GM21717 (cell line): ENCODE results near the gene COPE.
"Not testable (repeated sequence)": the region's sequence is repeated elsewhere in the genome, so short reads cannot be mapped to it uniquely, and the experiment has no call there.

Experiments used
- ATAC-seq: cut with Tn5 transposase; IDR thresholded peaks from one replicate; pipeline ENCODE4 v1.9.1; 2021; ENCODE audit warnings: mild to moderate bottlenecking, moderate library complexity; ENCODE audit not compliant: unreplicated experiment

Gene COPE

GRCh38 chr19:18940769-18941627 lies 21.8 kb upstream of the COPE start, which contains the start of gene HOMER3:
TSS of gene HOMER3 (minus strand) at chr19:18941217. CDS start at chr19:18938982, 2,235 bp downstream.
- ATAC-seq: no peak

- no peak for ATAC-seq
Observed at GRCh38 chr19:18939922-18940768, 21.0 kb upstream of the COPE start.

DNA sequence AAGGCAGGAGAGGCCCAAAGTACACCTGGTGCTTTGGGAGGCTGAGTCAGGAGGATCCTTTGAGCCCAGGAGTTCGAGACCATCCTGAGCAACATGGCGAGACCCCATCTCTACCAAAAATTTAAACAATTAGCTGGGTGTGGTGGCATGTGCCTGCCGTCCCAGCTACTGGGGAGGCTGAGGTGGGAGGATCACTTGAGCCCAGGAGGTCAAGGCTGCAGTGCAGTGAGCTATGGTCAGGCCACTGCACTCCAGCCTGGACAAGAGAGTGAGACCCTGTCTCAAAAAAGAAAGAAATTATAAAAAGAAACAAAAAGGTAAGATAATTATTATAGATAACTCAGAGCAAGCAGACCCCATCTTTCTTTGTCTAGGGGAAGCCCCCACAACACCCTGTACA lies 20.0 kb upstream of the COPE start:
- no peak for ATAC-seq

DNA sequence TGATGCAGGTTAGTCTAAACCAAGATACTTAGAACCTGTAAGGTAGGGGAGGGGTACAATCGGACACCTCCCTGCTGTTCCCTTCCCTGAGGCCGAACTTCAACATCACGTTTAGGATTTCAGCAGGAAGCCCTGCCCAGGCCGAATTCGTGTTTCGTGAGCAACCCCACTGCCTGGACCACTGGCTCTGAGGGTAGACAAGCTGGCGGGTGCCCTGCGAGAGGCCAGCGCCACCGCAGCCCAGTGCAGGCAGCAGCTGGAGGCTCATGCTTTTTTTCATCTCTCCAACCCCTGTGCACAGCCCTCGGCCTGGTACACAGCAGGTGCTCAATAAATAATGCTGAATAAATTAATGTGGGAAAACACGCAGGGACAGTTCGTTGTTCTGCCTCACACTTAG lies 14.1 kb upstream of the COPE start:
- no peak for ATAC-seq

GRCh38 chr19:18932216-18932841 lies 13.1 kb upstream of the COPE start:
- no peak for ATAC-seq

DNA sequence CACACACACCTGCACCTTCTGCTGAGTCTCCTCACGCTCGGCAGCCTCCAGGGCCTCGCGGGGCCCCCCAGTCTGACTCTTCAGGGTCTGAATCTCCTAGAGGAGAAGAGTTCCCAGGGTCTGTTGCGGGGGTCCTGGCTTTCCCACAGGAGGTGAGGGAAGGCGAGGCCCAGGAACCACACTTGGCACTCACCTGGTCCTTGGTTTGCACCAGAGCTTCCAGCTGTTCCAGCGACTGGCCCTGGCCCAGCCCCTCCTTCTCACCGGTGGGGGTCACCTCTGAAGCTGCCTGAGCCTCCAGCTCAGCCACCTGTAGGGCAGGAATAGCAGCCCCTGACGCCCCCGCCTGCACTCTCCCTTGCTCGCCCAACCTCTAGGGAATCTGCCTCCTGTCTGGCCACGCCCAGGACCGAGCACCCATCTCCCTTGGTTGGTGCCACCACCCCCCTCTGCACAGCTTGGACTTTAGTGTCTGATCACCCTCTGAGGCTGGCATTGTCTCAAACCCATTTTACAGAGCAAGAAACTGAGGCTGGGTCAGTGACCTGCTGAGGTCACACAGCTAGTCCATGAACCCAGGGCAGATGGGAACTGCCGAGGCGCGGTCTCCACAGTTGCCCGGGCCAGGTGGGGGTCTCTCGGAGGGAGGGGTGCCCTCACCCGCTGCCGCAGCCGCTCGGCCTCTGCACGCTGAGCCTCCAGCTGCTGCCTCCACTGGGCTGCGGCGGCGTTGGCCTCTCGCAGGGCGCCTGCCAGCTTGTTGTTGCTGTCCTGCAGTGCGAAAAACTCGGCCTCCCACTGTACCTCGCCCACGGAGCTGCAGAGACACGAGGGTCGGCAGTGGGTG lies 12.4 kb upstream of the COPE start:
- ATAC-seq: no peak

GRCh38 chr19:18929311-18929710 lies 10.1 kb upstream of the COPE start:
- ATAC-seq: no peak

- no peak for ATAC-seq
Observed at GRCh38 chr19:18928018-18928805, 9.0 kb upstream of the COPE start.

DNA sequence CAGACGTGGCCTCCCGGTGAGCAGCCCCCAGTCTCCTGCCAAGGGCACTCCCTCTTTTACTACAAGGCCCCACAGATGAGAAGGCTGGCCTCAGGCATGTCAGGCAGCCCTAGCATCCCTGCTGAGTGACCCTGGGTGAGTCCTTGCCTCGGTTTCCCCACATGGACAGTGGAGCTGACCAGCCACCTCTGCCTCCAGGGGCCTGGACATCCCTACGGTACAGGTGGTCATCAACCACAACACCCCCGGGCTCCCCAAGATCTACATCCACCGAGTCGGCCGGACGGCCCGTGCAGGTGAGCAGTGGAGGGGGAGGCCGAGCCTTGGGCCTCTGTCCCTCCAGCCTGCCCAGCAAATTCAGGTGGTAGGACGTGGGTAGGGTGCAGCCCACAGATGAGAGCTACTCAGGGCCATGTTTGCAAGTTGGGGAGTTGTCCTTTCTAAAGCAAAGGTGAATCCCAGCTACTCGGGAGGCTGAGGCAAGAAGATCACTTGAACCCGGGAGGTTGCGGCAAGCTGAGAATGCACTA lies 5.6 kb upstream of the COPE start:
- no peak for ATAC-seq

DNA sequence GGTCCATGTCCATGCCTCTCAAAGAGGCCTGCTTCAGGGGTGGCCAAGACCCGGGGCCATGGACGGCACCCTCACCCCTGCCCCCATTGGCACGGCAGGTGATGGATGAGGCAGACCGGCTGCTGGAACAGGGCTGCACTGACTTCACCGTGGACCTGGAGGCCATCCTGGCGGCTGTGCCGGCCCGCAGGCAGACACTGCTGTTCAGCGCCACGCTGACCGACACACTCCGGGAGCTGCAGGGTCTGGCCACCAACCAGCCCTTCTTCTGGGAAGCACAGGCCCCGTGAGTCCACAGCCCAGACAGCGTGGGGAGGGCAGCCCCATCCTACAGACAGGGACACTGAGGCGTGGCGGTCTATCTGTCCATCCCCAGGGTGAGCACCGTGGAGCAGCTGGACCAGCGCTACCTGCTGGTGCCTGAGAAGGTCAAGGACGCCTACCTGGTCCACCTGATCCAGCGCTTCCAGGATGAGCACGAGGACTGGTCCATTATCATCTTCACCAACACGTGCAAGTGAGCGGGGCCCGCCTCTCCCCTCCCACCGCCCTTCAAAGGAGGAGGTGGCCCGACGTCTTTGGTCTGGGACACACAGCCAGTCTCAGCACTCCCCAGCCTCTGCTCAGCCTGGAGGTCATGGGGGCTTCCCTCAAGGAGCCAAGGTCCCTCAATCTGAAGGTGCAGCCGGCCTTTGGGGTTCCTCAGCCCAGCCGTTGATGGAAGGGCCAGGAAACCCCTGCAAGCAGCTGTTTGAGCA lies 3.2 kb upstream of the COPE start:
- no peak for ATAC-seq

GRCh38 chr19:18921593-18921992 lies 2.4 kb upstream of the COPE start:
- ATAC-seq: no peak

DNA sequence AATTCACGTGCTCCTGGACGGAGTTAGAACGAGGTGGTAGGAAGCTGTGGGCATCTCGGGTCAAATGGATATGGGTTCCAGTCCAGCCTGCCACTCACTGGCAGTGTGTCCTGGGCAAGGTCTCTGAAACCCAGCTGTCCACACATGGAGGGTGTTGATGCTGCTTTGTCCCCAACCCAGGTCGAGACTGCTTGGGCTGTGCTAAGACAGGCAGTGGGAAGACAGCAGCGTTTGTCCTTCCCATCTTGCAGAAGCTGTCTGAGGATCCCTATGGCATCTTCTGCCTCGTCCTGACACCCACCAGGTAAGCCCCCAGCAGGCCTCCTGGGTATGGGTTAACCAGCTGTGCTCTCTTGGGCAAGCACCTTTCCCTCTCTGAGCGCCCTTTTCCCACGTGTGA lies 1.2 kb upstream of the COPE start:
- ATAC-seq: no peak

DNA sequence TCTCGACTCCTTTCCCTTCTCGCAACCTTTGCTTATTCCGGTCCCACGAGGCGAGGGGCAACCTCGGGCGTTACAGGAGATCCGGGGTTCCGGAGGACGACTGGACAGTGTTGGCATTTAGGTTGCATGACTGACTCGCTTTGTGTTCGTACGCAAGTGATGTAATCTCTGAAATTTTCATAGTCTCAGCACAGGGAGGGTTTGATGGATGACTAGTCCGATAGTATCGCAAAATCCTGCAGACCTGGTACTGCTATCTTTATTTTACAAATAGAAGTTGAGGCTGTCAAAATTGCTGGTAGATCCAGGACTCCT lies 670 bp upstream of the COPE start:
- ATAC-seq: no peak

DNA sequence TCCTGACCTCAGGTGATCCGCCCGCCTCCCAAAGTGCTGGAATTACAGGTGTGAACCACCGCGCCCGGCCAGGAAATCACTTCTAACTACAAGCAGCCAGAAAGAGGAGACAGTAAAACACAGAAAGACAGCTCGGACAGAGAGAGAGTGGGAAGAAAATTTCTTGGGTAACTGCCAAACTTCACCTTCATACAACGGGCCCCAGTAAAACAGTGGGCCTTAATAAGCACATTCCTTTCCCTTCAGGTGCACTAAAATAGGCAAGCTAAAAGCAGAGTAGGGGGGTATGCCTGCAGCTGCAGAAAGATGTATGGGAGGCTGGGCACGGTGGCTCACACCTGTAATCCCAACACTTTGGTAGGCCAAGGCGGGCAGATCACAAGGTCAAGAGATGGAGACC lies 1.6 kb downstream of the COPE start:
- not testable (repeated sequence) for ATAC-seq

- no peak for ATAC-seq
Observed at GRCh38 chr19:18915639-18916038, 3.5 kb downstream of the COPE start.

DNA sequence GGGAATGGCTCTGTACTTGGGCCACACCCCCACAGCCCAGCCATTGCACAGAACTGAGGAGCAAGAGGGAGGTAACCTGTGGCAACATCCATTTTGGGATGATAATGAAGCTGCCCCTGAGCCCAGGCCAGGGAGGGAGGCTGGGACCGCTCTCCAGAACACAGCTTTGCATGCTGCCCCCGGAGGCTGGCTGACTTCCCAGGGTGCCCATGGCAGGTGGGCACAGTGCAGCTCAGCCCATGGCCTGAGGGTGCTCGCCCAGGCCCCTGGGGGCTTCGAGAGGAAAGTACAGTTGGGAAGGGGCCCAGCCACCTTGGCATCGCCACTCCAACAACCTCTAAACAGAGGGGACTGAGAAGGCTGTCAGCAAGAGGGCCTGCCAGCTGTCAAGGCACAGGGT lies 5.7 kb downstream of the COPE start:
- ATAC-seq: no peak

DNA sequence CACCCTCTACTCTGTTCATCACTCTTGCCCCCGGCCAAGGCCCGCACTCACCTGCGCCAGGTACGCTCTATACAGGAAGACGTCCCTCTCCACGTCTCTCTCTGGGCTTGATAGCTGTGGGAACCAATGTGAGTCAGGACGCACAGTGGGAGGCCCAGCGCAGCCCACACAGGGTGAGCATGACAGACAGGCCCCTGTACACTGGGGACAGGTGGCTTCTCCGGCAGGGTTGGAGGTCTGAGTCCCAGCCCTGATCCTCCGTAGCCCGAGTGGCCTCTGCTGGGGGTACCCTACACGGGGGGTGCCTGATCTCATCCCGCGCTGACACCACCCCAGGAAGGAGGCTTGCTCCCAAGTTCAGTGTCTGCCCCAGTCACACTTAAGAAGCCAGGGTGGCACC lies 6.3 kb downstream of the COPE start:
- no peak for ATAC-seq

- ATAC-seq: no peak
Observed at GRCh38 chr19:18910801-18911436, 8.3 kb downstream of the COPE start.

- no peak for ATAC-seq
Observed at GRCh38 chr19:18910010-18910409, 9.2 kb downstream of the COPE start.
